IPS-20b (cell line): ENCODE measurements around the gene TENT4A.

ENCODE experiments used
- H3K27ac ChIP-seq: one replicate; pipeline ENCODE4 v1.5.1; 2013; ENCODE audit warnings: low read length
- H3K27me3 ChIP-seq: 2 replicates; pipeline ENCODE4 v1.6.1; 2013; ENCODE audit warnings: mild to moderate bottlenecking, low read length, inconsistent platforms; ENCODE audit not compliant: insufficient read depth
- H3K36me3 ChIP-seq: 2 replicates; pipeline ENCODE4 v1.6.1; 2013; ENCODE audit warnings: low read depth, mild to moderate bottlenecking, inconsistent platforms, low read length, moderate library complexity; ENCODE audit not compliant: insufficient read depth
- H3K4me1 ChIP-seq: 2 replicates; pipeline ENCODE4 v1.6.1; 2013; ENCODE audit warnings: mild to moderate bottlenecking, control low read depth, inconsistent platforms, low read length, moderate library complexity; ENCODE audit not compliant: insufficient read depth
- H3K4me3 ChIP-seq: 2 replicates; pipeline ENCODE4 v1.5.1; 2013; ENCODE audit warnings: mild to moderate bottlenecking, low read length, inconsistent platforms
- H3K9ac ChIP-seq: 2 replicates; pipeline ENCODE4 v1.6.1; 2013; ENCODE audit warnings: low read depth, mild to moderate bottlenecking, inconsistent platforms, low read length, moderate library complexity
- H3K9me3 ChIP-seq: 2 replicates; pipeline ENCODE4 v1.6.1; 2013; ENCODE audit warnings: mild to moderate bottlenecking, low read depth, low read length, inconsistent platforms; ENCODE audit not compliant: insufficient read depth

The TENT4A gene

GRCh38 chr5:6718718-6719117 lies 5.5 kb downstream of the TENT4A start:
- Histone ChIP-seq H3K27ac (no peak overlapping the region), H3K36me3 (no peaks in the 10 kb centered on the region)

GRCh38 chr5:6719417-6719816 lies 6.2 kb downstream of the TENT4A start:
- Histone ChIP-seq H3K4me1 (peaks cover 21% of the 10 kb centered on the region), H3K27me3 (peaks cover 6% of the 10 kb centered on the region; the same call in 1 of the 2 replicates), H3K9ac (no peak overlapping the region), H3K36me3 (peaks cover 2% of the 10 kb centered on the region; the same call in 1 of the 2 replicates), H3K4me3 (no peak overlapping the region), H3K9me3 (no peaks in the 10 kb centered on the region), H3K27ac (no peak overlapping the region)

More at GRCh38 chr5:6718718-6719117, 5.5 kb downstream of the TENT4A start:
- Histone ChIP-seq H3K27me3 (peaks cover 6% of the 10 kb centered on the region; the same call in 1 of the 2 replicates), H3K9me3 (no peaks in the 10 kb centered on the region), H3K4me1 (peaks cover 21% of the 10 kb centered on the region), H3K4me3 (no peak overlapping the region), H3K9ac (no peak overlapping the region)

- no peak overlapping the region for H3K9ac ChIP-seq
- peaks cover 2% of the 10 kb centered on the region; the same call in 1 of the 2 replicates for H3K27me3 ChIP-seq
- no peak overlapping the region for H3K27ac ChIP-seq
- peaks cover 3% of the 10 kb centered on the region; the same call in 1 of the 2 replicates for H3K36me3 ChIP-seq
- H3K4me3 ChIP-seq: no peak overlapping the region
- peaks cover 18% of the 10 kb centered on the region for H3K4me1 ChIP-seq
- no peaks in the 10 kb centered on the region for H3K9me3 ChIP-seq
Measured at GRCh38 chr5:6719896-6720560, 6.8 kb downstream of the TENT4A start.

GRCh38 chr5:6720561-6720921 lies 7.3 kb downstream of the TENT4A start:
- H3K4me1 ChIP-seq: peaks cover 13% of the 10 kb centered on the region
- H3K27ac ChIP-seq: no peak overlapping the region
- peaks cover 3% of the 10 kb centered on the region; the same call in 1 of the 2 replicates for H3K36me3 ChIP-seq
- no peaks in the 10 kb centered on the region for H3K9me3 ChIP-seq
- no peaks in the 10 kb centered on the region for H3K27me3 ChIP-seq
- H3K9ac ChIP-seq: no peak overlapping the region
- no peak overlapping the region for H3K4me3 ChIP-seq

GRCh38 chr5:6721442-6721841 lies 8.2 kb downstream of the TENT4A start:
- no peak overlapping the region for H3K4me3 ChIP-seq
- H3K36me3 ChIP-seq: peaks cover 3% of the 10 kb centered on the region; the same call in 1 of the 2 replicates
- H3K4me1 ChIP-seq: peaks cover 6% of the 10 kb centered on the region; the same call in 1 of the 2 replicates

GRCh38 chr5:6722015-6722414 lies 8.8 kb downstream of the TENT4A start:
- Histone ChIP-seq H3K4me1 (peaks cover 3% of the 10 kb centered on the region; the same call in 1 of the 2 replicates), H3K4me3 (no peak overlapping the region), H3K9me3 (no peaks in the 10 kb centered on the region), H3K36me3 (peaks cover 3% of the 10 kb centered on the region; the same call in 1 of the 2 replicates), H3K27ac (no peak overlapping the region), H3K9ac (no peak overlapping the region), H3K27me3 (no peaks in the 10 kb centered on the region)

More at GRCh38 chr5:6721442-6721841, 8.2 kb downstream of the TENT4A start:
- H3K9ac ChIP-seq: no peak overlapping the region
- no peaks in the 10 kb centered on the region for H3K27me3 ChIP-seq
- H3K27ac ChIP-seq: no peak overlapping the region
- no peaks in the 10 kb centered on the region for H3K9me3 ChIP-seq

GRCh38 chr5:6723122-6723815 lies 10.0 kb downstream of the TENT4A start:
- Histone ChIP-seq H3K9ac (no peak overlapping the region), H3K4me3 (no peak overlapping the region), H3K36me3 (peaks cover 3% of the 10 kb centered on the region; the same call in 1 of the 2 replicates), H3K27me3 (no peaks in the 10 kb centered on the region), H3K9me3 (no peaks in the 10 kb centered on the region), H3K27ac (no peak overlapping the region), H3K4me1 (peaks cover 8% of the 10 kb centered on the region)

- Histone ChIP-seq H3K4me3 (no peak overlapping the region), H3K9ac (no peak overlapping the region), H3K27me3 (no peaks in the 10 kb centered on the region), H3K9me3 (no peaks in the 10 kb centered on the region), H3K27ac (no peak overlapping the region), H3K4me1 (peaks cover 9% of the 10 kb centered on the region), H3K36me3 (peaks cover 3% of the 10 kb centered on the region; the same call in 1 of the 2 replicates)
Measured at GRCh38 chr5:6723816-6724300, 10.6 kb downstream of the TENT4A start.

- Histone ChIP-seq H3K36me3 (peaks cover 3% of the 10 kb centered on the region; the same call in 1 of the 2 replicates), H3K27ac (no peak overlapping the region), H3K27me3 (no peaks in the 10 kb centered on the region), H3K4me1 (peaks cover 9% of the 10 kb centered on the region), H3K4me3 (no peak overlapping the region), H3K9me3 (no peaks in the 10 kb centered on the region), H3K9ac (no peak overlapping the region)
Measured at GRCh38 chr5:6724321-6724929, 11.2 kb downstream of the TENT4A start.

GRCh38 chr5:6725421-6725820 lies 12.2 kb downstream of the TENT4A start:
- Histone ChIP-seq H3K9me3 (no peaks in the 10 kb centered on the region), H3K4me1 (peaks cover 9% of the 10 kb centered on the region), H3K4me3 (no peak overlapping the region), H3K27me3 (no peaks in the 10 kb centered on the region), H3K36me3 (peaks cover 3% of the 10 kb centered on the region; the same call in 1 of the 2 replicates), H3K9ac (no peak overlapping the region), H3K27ac (no peak overlapping the region)

GRCh38 chr5:6726006-6726405 lies 12.8 kb downstream of the TENT4A start:
- no peaks in the 10 kb centered on the region for H3K27me3 ChIP-seq
- no peak overlapping the region for H3K27ac ChIP-seq
- no peak overlapping the region for H3K9ac ChIP-seq
- H3K36me3 ChIP-seq: peaks cover 3% of the 10 kb centered on the region; the same call in 1 of the 2 replicates
- no peaks in the 10 kb centered on the region for H3K9me3 ChIP-seq
- H3K4me1 ChIP-seq: peaks cover 7% of the 10 kb centered on the region
- no peak overlapping the region for H3K4me3 ChIP-seq
